Amygdala (tissue), 56 donors: ENCODE results near the gene LDLRAD4.

ENCODE experiments used
- DNase-seq, 56 donors: peaks; one replicate each; lab custom pipeline; 2025; lab: John Stamatoyannopoulos, UW

Gene LDLRAD4

DNA sequence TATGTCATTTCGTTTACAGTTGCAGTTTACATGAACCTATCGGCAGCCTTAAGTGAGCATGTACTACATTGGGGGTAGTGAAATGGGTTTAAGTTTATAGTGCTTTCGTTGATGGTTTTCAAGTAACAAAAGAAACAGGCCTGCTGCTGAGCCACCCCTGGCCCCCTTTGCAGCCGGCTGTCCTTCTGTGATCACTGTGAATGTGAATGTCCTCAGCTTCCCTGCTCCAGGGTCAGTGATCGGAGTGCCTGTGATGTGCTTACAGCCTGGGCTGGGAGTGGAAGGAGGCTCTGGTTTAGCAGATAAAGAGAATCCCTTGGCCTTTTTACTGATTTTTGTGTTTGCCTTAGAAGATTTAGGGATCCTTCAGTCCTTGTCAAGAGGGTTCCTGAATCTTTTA, 353.6 kb downstream of the LDLRAD4 start:
- no peak for DNase-seq

DNA sequence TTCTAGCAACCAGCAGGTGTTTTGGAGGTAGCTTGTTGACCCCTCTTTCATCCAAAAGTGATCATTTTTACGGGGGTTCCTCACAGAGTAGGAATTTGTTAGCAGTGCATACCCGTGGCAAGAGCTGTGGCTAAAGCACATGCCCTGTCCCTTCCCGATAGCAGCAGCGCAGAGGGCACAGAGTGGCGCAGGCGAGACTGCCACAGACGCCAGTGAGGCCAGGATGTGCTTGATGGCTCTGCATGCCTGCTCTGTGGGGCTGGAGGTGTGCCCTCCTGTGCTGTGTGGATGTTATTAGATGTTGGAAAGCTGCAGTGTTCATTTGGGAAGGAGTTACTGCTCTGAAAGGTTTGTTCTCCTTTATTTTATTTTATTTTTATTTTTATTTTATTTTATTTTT, 354.2 kb downstream of the LDLRAD4 start:
- DNase-seq: no peak

DNA sequence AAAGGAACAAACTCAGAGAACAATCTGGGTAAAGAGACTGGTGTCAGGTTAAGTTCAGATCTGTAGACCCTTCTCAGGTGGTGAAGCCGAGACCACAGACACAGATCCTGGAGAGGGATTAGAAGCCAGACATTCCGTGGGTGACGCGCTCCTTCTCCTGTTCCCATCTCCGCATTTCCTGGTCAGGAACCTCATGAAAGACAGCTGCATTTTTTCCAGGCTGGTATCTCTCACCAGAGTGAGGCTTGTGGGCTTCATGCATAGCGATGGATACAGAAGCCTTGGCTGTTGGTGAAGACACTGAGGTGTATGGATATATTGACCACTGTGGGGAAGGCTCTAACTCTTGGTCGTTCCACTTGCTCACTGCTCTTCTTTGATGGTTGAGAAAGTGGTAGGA, 355.2 kb downstream of the LDLRAD4 start:
- DNase-seq: no peak

DNA sequence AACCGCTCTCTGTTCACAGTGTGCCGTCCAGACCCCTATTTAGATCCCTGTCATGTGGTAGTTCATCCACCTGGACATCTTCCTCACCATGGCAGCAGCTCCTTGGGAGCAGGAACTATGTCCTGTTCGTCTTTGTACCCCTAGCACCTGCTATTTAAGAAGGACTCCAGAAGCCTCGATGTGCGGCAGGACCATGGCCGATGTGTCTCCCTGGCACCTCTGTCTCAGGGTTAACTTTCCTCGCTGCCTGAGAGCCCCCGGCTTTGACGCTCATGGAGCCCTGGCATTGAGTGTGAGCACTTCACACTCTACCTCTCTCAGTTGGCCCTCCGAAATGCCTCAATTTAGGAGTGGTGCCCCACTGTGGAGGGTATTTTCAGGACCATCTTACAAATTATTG, 355.8 kb downstream of the LDLRAD4 start:
- DNase-seq: no peak

DNA sequence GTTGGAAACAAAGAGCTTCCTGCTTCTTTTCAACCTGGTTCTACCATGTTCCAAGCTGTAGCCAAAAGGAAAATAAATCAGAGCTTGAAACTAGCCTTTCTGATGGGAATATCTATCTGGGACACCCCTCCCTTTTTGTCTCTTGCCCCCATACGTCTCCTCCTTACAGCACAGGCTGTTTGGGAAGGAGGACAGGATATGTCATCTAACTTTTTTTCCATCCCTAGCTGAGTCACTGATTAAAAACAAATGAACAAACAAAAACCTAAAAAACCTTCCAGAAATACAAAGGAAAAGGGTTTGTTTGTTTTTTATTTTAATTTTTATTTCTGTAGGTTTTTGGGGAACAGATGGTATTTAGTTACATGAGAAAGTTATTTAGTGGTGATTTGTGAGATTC, 356.2 kb downstream of the LDLRAD4 start:
- DNase-seq: no peak

DNA sequence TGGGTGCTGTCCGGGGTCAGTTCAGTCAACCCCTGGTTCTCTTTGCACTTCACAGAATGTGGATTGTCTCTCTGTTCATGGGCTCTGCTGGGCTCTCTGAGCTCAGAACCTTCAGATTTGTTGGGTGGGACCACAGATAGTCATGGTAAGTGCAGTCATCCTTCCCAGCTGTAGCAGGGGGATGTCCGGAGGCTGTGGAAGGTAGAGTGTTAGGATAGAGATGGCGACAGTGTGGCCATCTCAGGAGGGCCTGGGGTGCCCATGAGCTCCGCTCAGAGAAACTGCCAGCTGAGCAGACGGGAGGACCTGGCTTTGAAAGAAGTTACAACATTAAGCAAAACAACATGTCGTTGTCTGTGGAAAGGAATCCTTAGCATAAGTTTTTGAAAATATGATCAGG, 358.0 kb downstream of the LDLRAD4 start:
- DNase-seq: no peak

DNA sequence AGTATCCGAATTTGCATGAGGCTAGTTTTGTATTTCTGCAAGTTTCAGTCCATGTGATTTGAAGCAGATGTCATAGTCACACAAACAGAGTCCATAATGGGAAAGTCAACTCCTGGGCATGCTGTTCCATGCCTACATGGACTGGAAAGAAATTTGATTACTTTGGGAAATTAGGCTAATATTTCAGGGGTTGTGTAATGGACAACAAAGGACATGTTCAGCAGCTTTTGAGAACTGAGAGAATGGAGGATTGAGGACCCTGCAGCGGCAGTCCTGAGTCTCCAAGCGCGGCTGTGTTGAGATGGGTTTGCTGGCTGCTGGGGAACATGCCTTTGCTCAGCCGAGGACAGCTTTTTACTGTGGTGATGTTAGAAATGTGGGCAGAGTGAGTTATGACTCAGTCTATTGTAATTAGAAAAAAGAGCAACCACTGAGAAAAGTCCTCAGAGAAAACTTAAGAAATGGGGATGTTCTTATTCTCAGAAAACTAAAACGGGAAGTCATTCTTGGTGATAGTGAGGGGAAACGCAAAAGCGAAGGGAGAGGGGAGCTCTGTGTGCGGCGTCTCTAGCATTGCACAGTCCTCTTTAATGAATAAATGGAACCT, 358.6 kb downstream of the LDLRAD4 start:
- DNase-seq: peak in 5 of 56 donors; percentile 24 to 51 (median 28)

DNA sequence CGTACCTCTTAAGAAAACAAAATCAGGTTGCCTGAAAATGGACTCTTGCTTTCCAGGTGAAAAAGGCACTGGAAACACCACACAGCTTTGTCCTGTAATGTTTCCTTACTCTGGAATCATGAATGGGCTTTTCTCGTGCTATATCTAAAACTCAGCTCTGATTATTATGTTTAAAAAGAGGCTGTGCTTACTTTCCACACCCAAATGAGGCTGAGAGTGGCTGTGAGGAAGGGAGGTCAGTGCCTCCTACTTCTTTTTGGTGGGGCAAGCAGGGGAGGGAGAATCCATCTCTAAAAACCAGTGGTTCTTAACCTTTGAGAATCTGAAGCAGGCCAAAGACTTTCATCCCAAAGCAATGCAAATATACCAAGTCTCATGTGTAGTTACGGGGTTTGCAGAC, 359.2 kb downstream of the LDLRAD4 start:
- no peak for DNase-seq

DNA sequence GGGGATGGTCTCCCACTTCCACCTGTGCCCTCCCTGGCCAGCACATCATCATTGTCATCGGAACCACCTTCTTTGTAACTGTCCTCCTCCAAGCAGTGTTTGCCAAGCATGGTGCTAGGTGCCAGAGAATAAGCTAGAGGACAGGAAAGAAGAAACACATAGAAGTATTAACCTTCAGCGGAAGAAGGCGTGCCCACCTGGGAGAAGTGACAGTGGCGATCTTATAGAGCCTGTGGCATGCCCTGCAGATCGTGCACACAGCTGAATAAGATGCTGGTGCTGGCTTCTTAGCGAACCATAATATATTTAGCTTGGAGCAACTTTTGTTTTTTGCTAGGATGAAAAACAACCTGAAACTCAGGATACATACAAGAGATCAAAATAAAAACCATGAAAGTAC, 359.8 kb downstream of the LDLRAD4 start:
- DNase-seq: no peak

DNA sequence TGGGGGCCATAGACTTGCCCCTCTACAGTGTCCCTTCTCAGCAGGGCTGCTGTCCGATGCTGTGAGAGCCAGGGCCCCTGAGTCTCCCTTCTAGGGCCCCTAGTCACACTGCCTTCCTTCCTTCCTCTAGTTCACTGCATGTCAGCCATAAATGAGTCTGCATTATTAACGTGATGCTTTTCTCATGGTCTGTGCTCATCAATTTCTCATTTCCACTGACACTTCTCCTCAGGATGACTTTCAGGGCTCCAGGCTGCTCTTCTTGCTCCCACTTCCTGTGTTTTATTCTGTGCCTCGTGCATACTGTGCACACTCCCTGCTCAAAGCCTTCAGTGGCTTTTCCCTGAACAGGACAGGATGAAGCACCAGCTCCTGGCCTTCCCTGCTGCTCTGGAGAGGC, 361.3 kb downstream of the LDLRAD4 start:
- DNase-seq: no peak

DNA sequence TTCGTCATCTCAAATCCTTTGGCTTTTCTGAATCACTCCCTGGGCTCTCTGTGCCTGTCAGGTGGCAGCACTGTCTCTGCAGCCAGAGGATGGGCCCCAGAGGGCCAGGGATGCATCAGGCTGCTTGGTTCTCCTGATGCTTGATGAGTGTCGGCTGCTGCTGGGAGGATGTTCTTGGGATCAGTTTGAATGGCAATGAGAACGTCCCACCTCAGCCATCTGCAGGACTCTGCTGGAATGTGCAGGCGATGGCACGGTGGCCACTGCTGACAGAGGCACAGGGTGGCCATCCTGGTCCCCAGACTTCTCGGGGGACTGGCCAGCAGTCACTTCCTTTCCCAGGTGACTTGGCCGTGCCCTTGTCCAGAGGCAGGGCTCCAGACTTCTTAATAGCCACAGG, 361.8 kb downstream of the LDLRAD4 start:
- peak in 13 of 56 donors; percentile 10 to 65 (median 40) for DNase-seq

DNA sequence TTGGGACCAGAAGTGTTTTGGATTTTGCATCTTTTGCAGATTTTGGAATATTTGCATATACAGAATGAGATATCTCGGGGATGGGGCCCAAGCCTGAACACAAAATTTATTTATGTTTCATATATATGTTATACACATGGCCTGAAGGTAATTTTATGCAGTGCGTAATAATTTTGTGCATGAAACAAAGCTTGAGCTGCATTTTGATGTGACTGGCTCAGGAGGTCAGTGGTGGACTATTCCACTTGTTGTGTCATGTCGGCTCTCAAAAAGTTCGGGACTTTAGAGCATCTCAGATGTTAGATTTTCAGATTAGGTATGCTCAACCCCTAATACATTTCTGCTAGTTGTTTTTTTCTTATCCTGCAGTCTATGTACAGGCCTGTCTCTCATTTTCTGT, 362.4 kb downstream of the LDLRAD4 start:
- DNase-seq: no peak

DNA sequence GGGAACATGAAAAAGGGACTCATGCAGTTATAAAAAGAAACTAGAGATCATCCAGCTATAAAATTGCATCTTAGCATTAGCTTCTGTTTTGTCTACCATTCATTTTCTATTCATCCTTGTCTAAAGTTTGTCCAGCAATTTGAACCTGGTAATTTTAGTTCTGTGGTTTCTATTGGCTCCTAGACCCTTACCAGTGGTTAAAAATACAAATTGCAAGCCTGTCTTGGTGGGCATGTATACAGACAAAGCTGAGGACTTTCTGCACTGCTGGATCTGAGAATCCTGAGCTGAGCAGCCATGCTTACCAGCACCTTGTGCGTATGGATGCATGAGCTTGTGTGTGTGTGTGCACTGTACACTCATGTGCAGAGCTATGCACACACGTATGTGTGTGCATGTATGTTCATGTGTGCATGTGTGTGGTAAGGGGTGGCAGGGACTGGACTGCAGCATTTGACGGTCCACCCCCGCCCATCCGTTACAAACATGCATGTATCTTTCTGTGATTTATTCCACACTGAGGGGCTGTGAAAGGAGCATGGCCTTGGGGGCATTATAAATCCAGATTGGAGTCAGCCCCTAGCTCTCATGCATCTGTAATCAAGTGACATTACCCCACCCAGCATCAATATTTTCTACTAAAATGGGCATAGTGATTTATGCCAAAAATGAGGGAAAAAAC, 363.1 kb downstream of the LDLRAD4 start:
- DNase-seq: no peak

DNA sequence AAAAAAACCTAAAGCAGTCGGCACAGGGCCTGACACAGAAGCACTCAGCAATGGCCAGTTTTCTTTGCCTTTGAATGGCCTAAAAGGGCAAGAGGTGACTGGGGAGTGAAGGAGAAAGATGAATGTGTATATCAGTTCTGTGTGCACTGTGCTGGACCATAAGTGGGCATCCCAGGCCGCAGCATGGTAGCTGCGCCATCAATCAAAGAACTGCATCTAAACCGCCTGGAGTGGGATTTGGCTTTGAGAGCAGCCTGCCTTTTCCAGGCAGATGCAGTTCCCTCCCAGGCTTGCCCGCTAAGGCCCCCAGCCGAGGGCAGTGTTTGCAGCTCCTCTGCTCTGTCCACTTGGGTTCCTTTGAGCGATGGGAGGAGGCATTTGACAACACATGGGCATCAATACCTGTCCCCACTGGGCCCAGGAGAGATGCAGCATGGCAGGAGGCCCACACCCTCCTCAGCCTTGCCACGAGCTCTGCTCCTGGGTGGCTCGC, 363.7 kb downstream of the LDLRAD4 start:
- DNase-seq: peak in 7 of 56 donors; percentile 24 to 42 (median 32)

DNA sequence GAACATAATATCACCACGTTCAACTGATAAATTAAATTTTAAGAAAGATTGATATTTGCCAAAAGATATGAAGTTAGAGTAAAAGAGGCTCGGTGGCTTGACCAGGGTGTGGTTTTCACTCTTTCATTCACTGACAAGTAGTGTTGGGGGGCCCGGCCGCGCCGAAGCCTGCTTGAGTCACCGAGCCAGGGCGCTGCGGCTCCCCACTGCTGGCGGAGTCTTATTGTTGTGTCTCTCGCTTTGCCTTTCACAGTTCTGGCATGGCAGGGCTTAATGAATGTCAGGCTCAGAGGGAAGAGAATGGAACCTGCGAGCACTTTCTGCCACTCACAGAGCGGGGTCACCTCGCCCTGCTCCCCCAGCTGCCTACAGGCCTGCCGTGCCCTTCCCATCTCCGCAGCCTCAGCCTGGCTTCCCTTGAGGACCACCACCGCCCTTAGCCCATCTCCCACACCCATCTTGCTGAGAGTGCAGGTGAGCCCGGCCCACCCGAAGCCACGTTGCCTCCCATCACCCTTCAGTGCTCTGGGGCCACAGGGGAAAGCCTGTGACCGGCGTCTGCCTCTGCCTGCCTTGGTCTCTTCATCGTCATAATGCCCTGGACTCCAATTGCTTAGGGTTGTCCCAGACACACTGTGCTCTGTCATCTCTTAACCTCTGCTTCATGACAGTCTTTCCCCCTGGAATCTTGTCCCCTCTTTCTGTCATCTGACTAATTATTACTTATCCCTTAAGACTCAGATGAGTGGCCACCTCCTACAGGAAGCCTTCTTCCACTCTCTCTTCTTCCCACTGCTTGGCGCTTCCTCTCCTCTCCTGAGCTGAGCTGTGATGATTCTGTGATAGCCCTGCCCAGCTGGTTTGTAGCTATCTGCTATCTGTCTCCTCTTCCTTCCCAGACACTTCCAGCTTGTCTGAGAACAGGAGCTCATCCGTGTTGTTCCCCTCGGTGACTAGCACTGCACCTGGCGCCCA, 365.3 kb downstream of the LDLRAD4 start:
- DNase-seq: no peak

DNA sequence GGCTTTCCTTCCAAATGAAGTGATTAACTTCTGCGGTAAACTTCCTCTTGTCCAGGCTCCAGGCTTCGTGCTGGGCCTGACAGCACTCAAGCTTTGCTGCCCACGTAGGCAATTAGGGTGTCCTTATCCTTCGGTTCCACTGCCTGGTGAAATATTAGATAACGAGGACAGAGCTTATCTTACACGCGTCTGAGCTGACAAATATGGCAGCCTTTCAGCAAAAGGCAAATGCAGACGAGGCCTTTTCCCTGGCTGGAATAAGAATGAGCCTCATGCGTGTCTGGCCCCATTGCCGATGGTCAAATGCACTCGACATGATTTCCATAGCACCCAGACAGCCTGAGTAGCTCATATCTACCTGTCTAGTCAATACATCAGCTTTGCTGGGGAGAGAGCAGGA, 366.3 kb downstream of the LDLRAD4 start:
- DNase-seq: no peak

DNA sequence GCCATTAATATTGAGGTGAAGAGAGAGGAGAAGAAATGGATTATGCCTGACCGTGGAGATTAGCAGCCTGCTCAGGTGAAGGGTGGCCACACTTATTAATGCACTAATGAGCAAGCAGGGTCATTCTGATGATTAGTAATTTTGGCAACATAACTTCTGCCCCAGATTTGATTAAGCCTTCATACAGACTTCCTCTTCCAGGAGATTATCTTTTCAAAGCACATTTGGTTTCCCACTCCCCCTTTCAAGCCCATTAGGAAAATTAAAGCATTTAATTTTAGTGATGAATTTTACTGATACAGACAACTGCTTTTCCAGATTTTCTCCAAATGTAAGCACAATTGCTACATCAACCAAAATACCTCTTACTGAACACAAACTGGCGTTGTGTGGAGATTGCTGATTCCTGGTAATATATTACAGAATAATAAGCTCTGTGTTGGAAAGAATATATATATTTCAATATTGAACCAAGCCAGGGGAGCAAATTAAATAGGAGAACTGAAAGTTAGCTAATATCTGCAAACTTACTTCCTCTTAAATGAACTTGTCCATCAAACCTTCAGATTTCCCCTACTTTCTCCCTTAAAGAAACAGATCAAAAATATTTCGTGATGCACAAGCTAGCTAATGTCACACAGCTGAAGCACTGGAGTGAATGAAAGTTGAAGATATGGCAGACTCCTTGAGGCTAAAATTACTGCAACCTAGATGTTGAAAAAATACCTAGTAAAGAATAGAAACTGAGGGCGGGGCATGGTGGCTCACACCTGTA, 367.0 kb downstream of the LDLRAD4 start:
- DNase-seq: no peak

DNA sequence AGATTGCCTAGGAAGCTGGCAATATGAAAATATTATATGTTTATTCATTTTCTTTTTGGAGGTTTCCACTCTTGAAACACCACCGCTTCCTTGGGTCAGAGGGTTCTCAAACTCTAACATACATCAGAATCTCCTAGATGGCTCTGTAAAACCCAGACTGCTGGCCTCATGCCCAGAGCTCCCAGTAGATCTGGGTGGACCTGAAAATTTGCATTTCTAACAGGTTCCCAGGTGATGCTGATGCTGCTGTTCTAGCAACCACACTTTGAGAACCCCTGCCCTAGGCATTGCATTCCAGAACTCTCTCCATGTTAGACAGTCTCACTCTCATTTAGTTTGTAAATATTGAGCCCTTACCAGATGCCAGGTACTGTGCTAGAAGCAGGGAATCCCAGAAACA, 368.4 kb downstream of the LDLRAD4 start:
- DNase-seq: no peak

DNA sequence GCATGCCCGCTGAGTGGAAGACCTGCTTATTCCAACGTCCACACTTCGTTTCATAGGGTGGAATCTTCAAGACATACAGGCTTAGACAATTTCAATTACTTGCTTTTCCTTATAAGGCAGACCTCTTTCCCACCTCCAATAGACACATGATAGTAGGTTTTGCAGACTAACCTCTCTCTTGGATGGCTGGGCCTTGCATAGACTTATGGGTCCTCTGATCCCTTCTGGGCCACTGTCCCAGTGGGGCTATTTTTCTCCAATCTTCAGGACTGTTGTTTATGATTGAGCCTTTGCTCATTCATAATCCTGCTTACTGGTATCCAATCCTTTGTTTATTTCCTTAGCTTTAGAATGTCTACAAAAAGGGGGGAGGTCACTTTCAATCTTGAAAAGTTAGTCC, 368.9 kb downstream of the LDLRAD4 start:
- DNase-seq: no peak

DNA sequence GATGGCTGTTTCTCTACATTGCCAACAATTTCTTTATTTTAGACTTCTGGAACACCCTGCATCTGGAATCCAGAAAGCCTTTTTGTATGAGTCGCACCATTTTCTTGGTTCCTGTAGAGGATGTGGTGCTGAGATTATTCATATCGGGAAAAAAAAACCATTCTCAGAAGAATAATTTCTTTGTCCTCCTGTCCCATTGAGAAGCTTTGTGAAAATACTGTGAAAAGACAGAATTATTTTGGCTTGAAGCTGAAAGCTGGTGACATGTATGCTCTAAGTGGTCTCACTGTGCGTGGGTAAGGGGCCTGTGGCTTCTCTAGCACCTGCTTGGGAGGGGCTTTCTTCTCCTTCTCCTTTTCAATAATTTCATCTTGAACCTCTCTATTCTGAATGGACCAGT, 369.4 kb downstream of the LDLRAD4 start:
- no peak for DNase-seq
